ENCODE measurements around the gene GALNT12. TPM values are rescaled to one million over a fixed set of nuclear protein-coding genes. Genes with fewer than 3 reads are reported as not detected.

GALNT12 gene
- total RNA-seq, 1 donor from 2014 or later, result 12.9 TPM

- H3K4me1 Mint-ChIP-seq (ENCODE audit: low read depth), result no peaks in the 10 kb centered on the region
- no peak for DNase-seq (ENCODE audit: low spot score, unreplicated experiment)
- H3K36me3 Mint-ChIP-seq (ENCODE audit: insufficient read depth), result no peaks in the 10 kb centered on the region
- no peak for TF ChIP-seq CTCF (IDR thresholded peaks at IDR 0.05; ENCODE audit: unreplicated experiment)
- no peak overlapping the region for H3K27ac Mint-ChIP-seq
- no peak overlapping the region for H3K4me3 Mint-ChIP-seq (ENCODE audit: low read depth)
- peaks cover 16% of the 10 kb centered on the region for H3K27me3 Mint-ChIP-seq
- no peaks in the 10 kb centered on the region for H3K9me3 Mint-ChIP-seq (ENCODE audit: low read depth)
Observed at GRCh38 chr9:98875536-98875935, 68.1 kb downstream of the GALNT12 start.

- Mint-ChIP-seq H3K27ac (no peak overlapping the region), H3K4me1 (ENCODE audit: low read depth) (no peaks in the 10 kb centered on the region)
- no peak for TF ChIP-seq CTCF (IDR thresholded peaks at IDR 0.05; ENCODE audit: unreplicated experiment)
Observed at GRCh38 chr9:98877311-98877710, 69.8 kb downstream of the GALNT12 start.

GRCh38 chr9:98879094-98879962 lies 71.9 kb downstream of the GALNT12 start:
- no peaks in the 10 kb centered on the region for H3K36me3 Mint-ChIP-seq (ENCODE audit: insufficient read depth)
- H3K27me3 Mint-ChIP-seq, result peaks cover 16% of the 10 kb centered on the region
- H3K4me3 Mint-ChIP-seq (ENCODE audit: low read depth), result no peak overlapping the region
- H3K27ac Mint-ChIP-seq, result no peak overlapping the region
- no peaks in the 10 kb centered on the region for H3K9me3 Mint-ChIP-seq (ENCODE audit: low read depth)
- TF ChIP-seq CTCF (IDR thresholded peaks at IDR 0.05; ENCODE audit: unreplicated experiment), result no peak
- H3K4me1 Mint-ChIP-seq (ENCODE audit: low read depth), result no peaks in the 10 kb centered on the region
- no peak for DNase-seq (ENCODE audit: low spot score, unreplicated experiment)

More at GRCh38 chr9:98877311-98877710, 69.8 kb downstream of the GALNT12 start:
- Mint-ChIP-seq H3K4me3 (ENCODE audit: low read depth) (no peak overlapping the region), H3K9me3 (ENCODE audit: low read depth) (no peaks in the 10 kb centered on the region), H3K36me3 (ENCODE audit: insufficient read depth) (no peaks in the 10 kb centered on the region), H3K27me3 (peaks cover 16% of the 10 kb centered on the region)
- no peak for DNase-seq (ENCODE audit: low spot score, unreplicated experiment)

- Mint-ChIP-seq H3K27ac (no peak overlapping the region), H3K9me3 (ENCODE audit: low read depth) (no peaks in the 10 kb centered on the region), H3K4me1 (ENCODE audit: low read depth) (no peaks in the 10 kb centered on the region), H3K27me3 (peaks cover 16% of the 10 kb centered on the region), H3K4me3 (ENCODE audit: low read depth) (no peak overlapping the region), H3K36me3 (ENCODE audit: insufficient read depth) (no peaks in the 10 kb centered on the region)
- no peak for TF ChIP-seq CTCF (IDR thresholded peaks at IDR 0.05; ENCODE audit: unreplicated experiment)
- DNase-seq (ENCODE audit: low spot score, unreplicated experiment), result no peak
Observed at GRCh38 chr9:98879963-98880310, 72.5 kb downstream of the GALNT12 start.

- H3K4me1 Mint-ChIP-seq (ENCODE audit: low read depth), result no peaks in the 10 kb centered on the region
- H3K27ac Mint-ChIP-seq, result no peak overlapping the region
- H3K27me3 Mint-ChIP-seq, result peaks cover 16% of the 10 kb centered on the region
- H3K36me3 Mint-ChIP-seq (ENCODE audit: insufficient read depth), result no peaks in the 10 kb centered on the region
- H3K4me3 Mint-ChIP-seq (ENCODE audit: low read depth), result no peak overlapping the region
- TF ChIP-seq CTCF (IDR thresholded peaks at IDR 0.05; ENCODE audit: unreplicated experiment), result no peak
- H3K9me3 Mint-ChIP-seq (ENCODE audit: low read depth), result no peaks in the 10 kb centered on the region
- DNase-seq (ENCODE audit: low spot score, unreplicated experiment), result no peak
Observed at GRCh38 chr9:98880311-98881015, 73.0 kb downstream of the GALNT12 start.

Data from progenitor cell of endocrine pancreas (in vitro differentiated cells).